Keratinocyte (primary cell): ENCODE data around the gene USP14. TPM values are rescaled to one million over a fixed set of nuclear protein-coding genes. Genes with fewer than 3 reads are reported as not detected.

Source experiments
- DNase-seq: peaks from one replicate; pipeline ENCODE4 v3.0.0-alpha.2; 2011; ENCODE audit warnings: low read depth, missing footprints, low spot score
- FAIRE-seq: peaks from 2 replicates; lab custom pipeline; 2011; peaks lifted over from hg19 to GRCh38; lab: Jason Lieb, UNC
- H2AFZ ChIP-seq: 2 replicates; pipeline ENCODE4 v1.6.0; 2012; ENCODE audit warnings: low read length, control low read depth, inconsistent platforms; ENCODE audit not compliant: control insufficient read depth
- H3K27ac ChIP-seq: 2 replicates; pipeline ENCODE4 v1.5.1; 2011; ENCODE audit warnings: low read length; ENCODE audit not compliant: control insufficient read depth, insufficient read depth
- H3K27me3 ChIP-seq: 3 replicates; pipeline ENCODE4 v1.6.0; 2011; ENCODE audit warnings: low read length; ENCODE audit not compliant: control insufficient read depth, insufficient read depth; ENCODE audit errors: extremely low read depth
- H3K36me3 ChIP-seq, 2 experiments: 2 replicates in 1 of 2; 3 replicates in 1 of 2; pipeline ENCODE4 v1.5.1; 2011; ENCODE audit warnings: low read length in 2 of 2, mild to moderate bottlenecking in 1 of 2; ENCODE audit not compliant: control insufficient read depth in 2 of 2, insufficient read depth in 2 of 2; ENCODE audit errors: extremely low read depth in 1 of 2
- H3K4me1 ChIP-seq: 3 replicates; pipeline ENCODE4 v1.5.1; 2011; ENCODE audit warnings: low read length; ENCODE audit not compliant: control insufficient read depth, insufficient read depth; ENCODE audit errors: extremely low read depth
- H3K4me2 ChIP-seq: 3 replicates; pipeline ENCODE4 v1.6.0; 2011; ENCODE audit warnings: low read depth, low read length; ENCODE audit not compliant: control insufficient read depth, insufficient read depth; ENCODE audit errors: extremely low read depth
- H3K4me3 ChIP-seq, 3 experiments: fragments of 200-600 bp in 1 of 3; sonication (generic) in 1 of 3; 2 replicates in 2 of 3; 3 replicates in 1 of 3; pipeline ENCODE4 v1.5.1; 2011 to 2016; ENCODE audit warnings: low read length in 3 of 3, mild to moderate bottlenecking in 3 of 3, control low read depth in 2 of 3, inconsistent platforms in 1 of 3, low read depth in 1 of 3, mixed read lengths in 1 of 3, mixed run types in 1 of 3, moderate library complexity in 1 of 3; ENCODE audit not compliant: control insufficient read depth in 2 of 3, insufficient read depth in 2 of 3; ENCODE audit errors: extremely low read depth in 1 of 3
- H3K79me2 ChIP-seq: 2 replicates; pipeline ENCODE4 v1.6.0; 2012; ENCODE audit warnings: low read length; ENCODE audit not compliant: control insufficient read depth, insufficient read depth
- H3K9ac ChIP-seq: 3 replicates; pipeline ENCODE4 v1.6.0; 2011; ENCODE audit warnings: low read length; ENCODE audit not compliant: control insufficient read depth, insufficient read depth; ENCODE audit errors: extremely low read depth
- H3K9me1 ChIP-seq: 3 replicates; pipeline ENCODE4 v1.6.0; 2011; ENCODE audit warnings: low read length; ENCODE audit not compliant: control insufficient read depth, insufficient read depth; ENCODE audit errors: extremely low read depth
- H3K9me3 ChIP-seq: 2 replicates; pipeline ENCODE4 v1.5.1; 2012; ENCODE audit warnings: low read depth, low read length; ENCODE audit not compliant: control insufficient read depth
- H4K20me1 ChIP-seq: 3 replicates; pipeline ENCODE4 v1.6.0; 2011; ENCODE audit warnings: low read length; ENCODE audit not compliant: control insufficient read depth, insufficient read depth; ENCODE audit errors: extremely low read depth
- CTCF ChIP-seq, 3 experiments: IDR thresholded peaks in 1 of 3; conservative IDR thresholded peaks in 1 of 3; optimal IDR thresholded peaks in 1 of 3; 2 replicates in 2 of 3; 3 replicates in 1 of 3; pipeline versions ENCODE3 to v1.5.1; 2011; ENCODE audit warnings: low read length in 3 of 3, mild to moderate bottlenecking in 3 of 3, moderate library complexity in 2 of 3, control low read depth in 1 of 3, inconsistent platforms in 1 of 3; ENCODE audit not compliant: insufficient read depth in 2 of 3; ENCODE audit errors: extremely low read depth in 1 of 3
- EZH2 ChIP-seq: IDR thresholded peaks from one replicate; pipeline ENCODE4 v1.6.1; 2012; ENCODE audit warnings: inconsistent platforms, mild to moderate bottlenecking, low read length, moderate library complexity
- dilution Hi-C: fragments of 300-500 bp; cut with MboI; formaldehyde crosslinking; loops from one replicate; pipeline ENCODE4 v1.7.0; 2020; ENCODE audit warnings: low sequenced_read_pairs; ENCODE audit not compliant: extremely low pct_ligation_motif_present
- polyA plus RNA-seq, 5 experiments: library from polyadenylated mRNA; depleted of rRNA in 3 of 5; stranded (reverse) in 3 of 5; stranded (forward) in 1 of 5; unstranded in 1 of 5; fragments of >200 nt; gene quantifications; 1 replicate in 1 of 5; 2 replicates in 3 of 5; 3 replicates in 1 of 5; pipeline versions ENCODE4 v1.2.1 to v1.2.3, GENCODE V29; 2011 to 2012; ENCODE audit warnings: missing spikeins in 2 of 5, low read depth in 1 of 5, low replicate concordance in 1 of 5

Gene USP14
- polyA plus RNA-seq, 1 donor (not counting 4 experiments of a cell fraction or from before 2014, with no cell fraction given), result 62.5 TPM

- Histone ChIP-seq H3K9me1 (no peaks in the 10 kb centered on the region), H3K27ac (no peak overlapping the region), H3K4me1 (no peaks in the 10 kb centered on the region), H3K27me3 (no peaks in the 10 kb centered on the region), H4K20me1 (no peaks in the 10 kb centered on the region), H3K9me3 (no peaks in the 10 kb centered on the region), H3K36me3 (peaks cover 0 to 4% of the 10 kb centered on the region in 2 experiments), H3K79me2 (no peaks in the 10 kb centered on the region), H3K4me3 (no peak overlapping the region), H2AFZ (no peak overlapping the region), H3K4me2 (no peak overlapping the region), H3K9ac (no peak overlapping the region)
- no peak for TF ChIP-seq EZH2
- no peak for TF ChIP-seq CTCF (optimal IDR thresholded peaks at IDR 0.05 in 1 of 3, IDR thresholded peaks at IDR 0.05 in 1 of 3, conservative IDR thresholded peaks at IDR 0.05 in 1 of 3; ENCODE audit: extremely low read depth in 1 of 3, insufficient read depth in 2 of 3, low read length in 3 of 3)
- no peak for DNase-seq
- no peak for FAIRE-seq
- dilution Hi-C loops, result no loop called here
Measured at GRCh38 chr18:228586-228985, 70.2 kb downstream of the USP14 start.

- Histone ChIP-seq H3K4me3 (no peak overlapping the region), H3K4me1 (no peaks in the 10 kb centered on the region), H3K9me1 (no peaks in the 10 kb centered on the region), H3K9me3 (no peaks in the 10 kb centered on the region), H3K36me3 (no peaks in the 10 kb centered on the region), H3K79me2 (no peaks in the 10 kb centered on the region), H3K27ac (no peak overlapping the region), H2AFZ (no peak overlapping the region), H3K9ac (no peak overlapping the region), H4K20me1 (no peaks in the 10 kb centered on the region), H3K27me3 (no peaks in the 10 kb centered on the region), H3K4me2 (no peak overlapping the region)
- TF ChIP-seq EZH2 (no peak), CTCF (optimal IDR thresholded peaks at IDR 0.05 in 1 of 3, IDR thresholded peaks at IDR 0.05 in 1 of 3, conservative IDR thresholded peaks at IDR 0.05 in 1 of 3; ENCODE audit: extremely low read depth in 1 of 3, insufficient read depth in 2 of 3, low read length in 3 of 3) (no peak)
- DNase-seq (no peak), FAIRE-seq (no peak)
- dilution Hi-C loops, result no loop called here
Measured at GRCh38 chr18:231563-231962, 73.2 kb downstream of the USP14 start.
